HS-27A (cell line): Measurements from ENCODE around the gene CCDC146.
"Not testable (repeated sequence)": the region's sequence is repeated elsewhere in the genome, so short reads cannot be mapped to it uniquely, and the experiment has no call there.

Experiments
- DNase-seq: peaks from one replicate; pipeline ENCODE4 v3.0.0-alpha.2; 2012; ENCODE audit warnings: low read depth, missing footprints

CCDC146 gene

DNA sequence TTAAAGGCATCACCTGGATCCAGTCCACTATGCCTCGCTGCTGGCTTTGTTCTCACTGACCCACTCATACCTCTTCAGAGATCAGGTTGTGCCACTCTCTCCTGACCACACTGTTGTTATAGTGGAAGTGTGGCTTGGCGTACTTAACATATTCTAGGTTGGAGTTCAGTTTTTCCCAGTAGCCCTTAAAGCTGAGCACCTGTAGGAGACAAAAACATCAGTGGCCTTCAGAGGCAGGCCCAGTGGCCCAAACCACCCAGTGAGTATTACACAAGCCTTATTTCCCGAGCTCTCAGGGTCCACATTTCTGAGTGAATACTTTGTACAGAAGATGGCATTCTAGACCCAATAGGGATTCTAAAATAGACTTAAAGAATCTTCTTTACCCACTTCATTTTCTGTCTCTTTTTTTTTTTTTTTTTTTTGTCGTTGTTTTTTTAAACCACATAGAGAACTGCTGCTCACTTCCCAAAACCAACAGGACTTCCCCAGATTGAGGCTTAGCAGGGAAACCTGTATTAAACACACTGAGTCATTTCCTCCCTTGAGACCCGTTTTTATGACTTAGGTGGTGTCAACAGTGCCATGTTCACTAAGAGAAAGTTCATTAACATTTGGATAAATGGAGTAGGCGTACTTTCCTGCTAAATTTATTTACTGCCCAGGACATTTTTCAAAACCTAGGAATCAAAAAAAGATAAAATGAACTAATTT, 207.9 kb downstream of the CCDC146 start:
- no peak for DNase-seq

DNA sequence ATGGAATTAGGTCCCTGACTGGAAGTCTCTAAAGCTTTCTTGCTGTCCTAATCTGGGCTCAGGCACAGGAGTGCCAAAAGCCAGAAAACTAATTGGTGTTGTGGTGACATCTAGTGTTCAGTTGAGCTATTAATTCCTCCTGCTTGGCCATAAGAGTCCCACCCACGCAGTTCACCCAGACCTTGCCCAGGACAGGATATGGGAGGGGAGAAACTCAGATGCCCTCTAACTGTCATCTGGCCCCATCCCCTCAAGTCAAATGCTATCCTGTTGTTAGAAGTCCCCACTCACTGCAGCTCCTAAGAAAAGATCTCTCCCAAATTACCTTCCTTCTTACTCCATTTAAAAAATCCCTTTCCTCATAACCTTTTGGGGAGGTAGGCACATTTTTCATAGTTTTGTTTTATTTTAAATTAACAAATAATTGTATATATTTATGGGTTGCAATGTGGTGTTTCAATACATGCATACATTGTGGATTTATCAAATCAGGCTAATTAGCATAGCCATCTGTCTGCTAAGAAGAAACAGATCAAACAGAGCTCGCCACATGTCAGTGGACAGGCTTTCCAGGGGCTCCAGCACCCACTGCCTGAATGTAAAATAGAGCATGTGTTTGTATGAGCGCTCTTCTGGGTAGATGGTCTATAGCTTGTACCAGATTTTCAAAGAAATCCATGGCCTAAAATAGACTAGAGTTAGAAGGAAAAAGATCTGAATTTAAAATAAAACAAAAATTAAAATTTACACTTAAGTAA, 209.7 kb downstream of the CCDC146 start:
- peak; percentile 75 for DNase-seq

DNA sequence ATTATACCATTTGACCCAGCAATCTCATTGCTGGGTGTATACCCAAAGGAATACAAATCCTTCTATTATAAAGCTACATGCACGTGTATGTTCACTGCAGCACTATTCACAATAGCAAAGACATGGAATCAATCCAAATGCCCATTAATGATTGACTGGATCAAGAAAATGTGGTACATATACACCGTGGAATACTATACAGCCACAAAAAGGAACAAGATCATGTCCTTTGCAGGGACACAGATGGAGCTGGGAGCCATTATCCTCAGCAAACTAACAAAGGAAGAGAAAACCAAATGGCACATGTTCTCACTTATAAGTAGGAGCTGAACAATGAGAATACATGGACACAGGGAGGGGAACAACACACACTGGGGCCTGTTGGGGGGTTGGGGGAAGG, 211.6 kb downstream of the CCDC146 start:
- DNase-seq: not testable (repeated sequence)

- DNase-seq: no peak
These were observed 213.2 kb downstream of the CCDC146 start for GRCh38 chr7:77335581-77335980.

DNA sequence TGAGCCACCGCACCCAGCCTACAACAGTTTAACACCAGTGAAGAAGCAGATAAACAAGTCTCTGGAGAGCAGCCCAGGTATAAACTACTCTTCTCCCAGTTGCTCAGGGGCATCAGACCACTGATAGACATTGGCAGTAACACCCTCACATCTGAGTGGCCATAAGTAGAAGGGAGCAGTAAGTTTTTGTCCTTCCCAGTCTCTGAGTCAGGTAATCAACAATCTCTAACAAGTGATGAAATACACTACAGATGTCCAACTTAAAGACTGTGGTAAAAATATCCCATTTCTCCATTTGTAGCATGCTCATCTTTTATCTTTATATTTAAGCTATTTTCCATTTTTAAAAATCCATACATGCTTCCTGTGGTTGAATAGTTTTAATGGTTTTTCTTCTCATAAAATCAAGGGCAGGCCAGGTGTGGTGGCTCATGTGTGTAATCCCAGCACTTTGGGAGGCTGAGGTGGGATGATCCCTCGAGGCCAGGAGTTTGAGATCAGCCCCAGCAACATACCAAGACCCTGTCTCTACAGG, 215.1 kb downstream of the CCDC146 start:
- DNase-seq: no peak

DNA sequence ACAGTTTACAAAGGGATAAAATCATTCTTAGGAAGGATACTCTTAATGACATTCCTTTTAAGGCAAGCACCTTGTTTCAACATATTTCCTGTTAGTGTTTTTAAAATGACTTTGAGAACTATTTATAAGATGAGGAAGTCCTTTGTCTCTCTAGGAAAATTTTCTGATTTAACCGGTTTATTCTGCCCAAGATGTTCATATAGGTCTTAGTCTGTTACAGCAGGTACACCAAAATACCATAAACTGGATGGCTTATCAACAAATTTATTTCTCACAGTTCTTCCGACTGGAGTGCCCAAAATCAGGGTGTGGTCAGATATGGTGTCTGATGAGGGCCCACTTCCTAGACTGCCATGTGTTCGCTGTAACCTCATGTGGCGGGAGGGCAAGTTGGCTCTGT, 215.8 kb downstream of the CCDC146 start:
- DNase-seq: no peak

DNA sequence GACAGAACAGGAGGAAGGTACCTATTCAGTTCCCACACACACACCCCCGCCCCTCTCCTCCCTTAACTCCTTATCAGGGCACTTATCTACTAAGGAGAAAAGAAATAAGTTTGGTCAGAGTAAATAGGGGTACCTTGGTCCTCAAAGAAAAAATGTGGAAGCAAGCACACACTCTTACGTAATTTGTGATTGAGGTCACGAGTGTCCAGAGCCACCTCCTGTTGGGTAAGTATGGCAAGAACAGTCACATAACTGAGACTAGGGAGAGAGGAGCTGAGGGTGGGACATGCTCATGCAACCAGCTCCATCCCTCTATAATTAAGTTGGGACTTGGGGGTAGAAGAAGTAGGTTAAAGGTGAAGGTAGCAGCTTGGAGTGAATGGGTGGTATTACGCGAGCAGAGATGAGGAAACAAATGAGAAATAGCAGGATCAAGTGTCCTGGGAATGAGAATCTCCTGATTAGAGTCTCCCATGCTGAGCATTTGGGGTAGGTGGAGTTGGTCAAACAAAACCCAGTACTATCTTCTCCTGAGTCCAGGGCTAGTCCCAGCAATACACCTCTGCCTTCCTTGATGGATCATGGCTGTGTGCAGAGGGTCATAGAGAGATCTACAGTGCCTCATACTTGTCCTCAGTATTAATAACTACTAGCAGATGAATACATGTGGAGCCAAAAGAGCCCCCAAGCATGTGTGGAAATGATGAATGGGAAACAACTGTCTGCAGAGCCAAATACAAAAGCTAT, 216.6 kb downstream of the CCDC146 start:
- no peak for DNase-seq

- DNase-seq: no peak
These were observed 217.3 kb downstream of the CCDC146 start for GRCh38 chr7:77339726-77340125.
